WTC11 (cell line): ENCODE data around the gene TSPAN10.

Experiments
- CTCF ChIP-seq: fragments of 200-600 bp; IDR thresholded peaks from 2 replicates; pipeline ENCODE4 v1.8.0; 2022; ENCODE audit warnings: antibody characterized with exemption
- MAX ChIP-seq: sonication (generic); formaldehyde crosslinking; IDR thresholded peaks from 2 replicates; pipeline ENCODE4 v1.8.0; 2022; ENCODE audit warnings: mild to moderate bottlenecking, missing genetic modification reagents
- MLX ChIP-seq: sonication (generic); formaldehyde crosslinking; IDR thresholded peaks from 2 replicates; pipeline ENCODE4 v1.8.1; 2023; ENCODE audit warnings: mild to moderate bottlenecking, missing genetic modification reagents, moderate library complexity
- NFYB ChIP-seq: sonication (generic); formaldehyde crosslinking; conservative IDR thresholded peaks from 2 replicates; pipeline ENCODE4 v1.8.0; 2022; ENCODE audit warnings: low read depth, missing genetic modification reagents
- NR2C2 ChIP-seq: sonication (generic); formaldehyde crosslinking; IDR thresholded peaks from 2 replicates; pipeline ENCODE4 v1.8.0; 2022; ENCODE audit warnings: mild to moderate bottlenecking, missing genetic modification reagents
- NR3C1 ChIP-seq: sonication (generic); formaldehyde crosslinking; conservative IDR thresholded peaks from 2 replicates; pipeline ENCODE4 v1.8.1; 2023; ENCODE audit warnings: low read depth, mild to moderate bottlenecking, missing genetic modification reagents
- TEAD4 ChIP-seq: sonication (generic); formaldehyde crosslinking; IDR thresholded peaks from 2 replicates; pipeline ENCODE4 v1.8.0; 2022; ENCODE audit warnings: mild to moderate bottlenecking, missing genetic modification reagents
- TP53 ChIP-seq: sonication (generic); formaldehyde crosslinking; IDR thresholded peaks from 2 replicates; pipeline ENCODE4 v1.8.1; 2023; ENCODE audit warnings: mild to moderate bottlenecking, missing genetic modification reagents
- USF1 ChIP-seq: sonication (generic); formaldehyde crosslinking; IDR thresholded peaks from 2 replicates; pipeline ENCODE4 v1.8.0; 2022; ENCODE audit warnings: mild to moderate bottlenecking, missing genetic modification reagents
- ZNF232 ChIP-seq: sonication (generic); formaldehyde crosslinking; IDR thresholded peaks from 2 replicates; pipeline ENCODE4 v1.8.0; 2022; ENCODE audit warnings: mild to moderate bottlenecking, missing genetic modification reagents
- ZNF425 ChIP-seq: fragments of 250-450 bp; sonication (Bioruptor Pico); conservative IDR thresholded peaks from 2 replicates; pipeline ENCODE4 v1.9.0; 2021; ENCODE audit warnings: mild to moderate bottlenecking
- TF ChIP-seq, protein P1 (sequence below): sonication (generic); formaldehyde crosslinking; IDR thresholded peaks from 2 replicates; pipeline ENCODE4 v1.8.1; 2023; ENCODE audit warnings: mild to moderate bottlenecking, missing genetic modification reagents, moderate library complexity
- TF ChIP-seq, protein P2 (sequence below): sonication (generic); formaldehyde crosslinking; IDR thresholded peaks from 2 replicates; pipeline ENCODE4 v1.8.1; 2023; ENCODE audit warnings: mild to moderate bottlenecking, moderate library complexity, missing genetic modification reagents
- TF ChIP-seq, protein P3 (sequence below): sonication (generic); formaldehyde crosslinking; conservative IDR thresholded peaks from 2 replicates; pipeline ENCODE4 v1.8.1; 2022; ENCODE audit warnings: mild to moderate bottlenecking, missing genetic modification reagents

DNA sequence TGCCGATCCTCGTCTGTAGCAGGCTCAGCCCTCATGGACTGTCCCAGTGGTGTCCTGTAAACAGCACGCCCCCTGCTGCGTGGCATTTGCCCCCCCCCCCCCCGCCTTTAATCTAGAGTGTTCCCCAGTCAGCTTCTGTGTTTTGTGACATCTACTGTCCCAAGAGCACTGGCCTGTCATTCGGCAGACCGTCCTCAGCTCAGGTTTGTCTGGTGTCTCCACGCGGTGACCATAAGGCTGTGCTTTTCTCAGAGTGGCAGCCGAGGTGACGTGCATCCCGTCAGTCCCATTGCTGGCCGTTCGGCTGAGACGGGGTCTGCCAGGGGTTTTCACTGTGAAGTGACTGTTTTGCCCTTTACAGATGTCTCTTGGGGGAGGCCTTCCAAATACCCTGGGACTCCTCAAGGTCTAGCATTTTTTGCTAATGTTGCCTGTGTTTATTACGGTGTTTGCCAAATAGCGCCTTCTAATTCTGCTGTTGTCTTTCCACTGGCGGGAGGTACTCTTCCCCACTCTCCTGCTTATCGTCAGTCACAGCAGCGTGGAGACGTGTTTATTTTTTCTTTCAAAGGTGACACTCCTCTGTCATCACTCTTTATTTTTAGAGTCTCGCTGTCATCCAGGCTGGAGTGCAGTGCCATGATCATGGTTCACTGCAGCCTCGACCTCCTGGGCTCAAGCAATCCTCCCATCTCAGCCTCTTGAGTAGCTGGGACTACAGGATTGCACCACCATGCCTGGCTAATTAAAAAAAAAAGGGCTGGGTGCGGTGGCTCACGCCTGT lies 60.5 kb downstream of the TSPAN10 start:
- no peak for TF ChIP-seq CTCF
- no peak for TF ChIP-seq MLX (CRISPR knock-in tag)
- no peak for TF ChIP-seq NR3C1
- no peak for TF ChIP-seq ZNF232 (CRISPR knock-in tag)
- TF ChIP-seq NR2C2 = no peak
- no peak for TF ChIP-seq TP53 (CRISPR knock-in tag)
- TF ChIP-seq TEAD4 (CRISPR knock-in tag) = no peak
- no peak for TF ChIP-seq MAX (CRISPR knock-in tag)
- TF ChIP-seq, protein P1, sequence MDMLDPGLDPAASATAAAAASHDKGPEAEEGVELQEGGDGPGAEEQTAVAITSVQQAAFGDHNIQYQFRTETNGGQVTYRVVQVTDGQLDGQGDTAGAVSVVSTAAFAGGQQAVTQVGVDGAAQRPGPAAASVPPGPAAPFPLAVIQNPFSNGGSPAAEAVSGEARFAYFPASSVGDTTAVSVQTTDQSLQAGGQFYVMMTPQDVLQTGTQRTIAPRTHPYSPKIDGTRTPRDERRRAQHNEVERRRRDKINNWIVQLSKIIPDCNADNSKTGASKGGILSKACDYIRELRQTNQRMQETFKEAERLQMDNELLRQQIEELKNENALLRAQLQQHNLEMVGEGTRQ (CRISPR knock-in tag) = no peak
- TF ChIP-seq USF1 = no peak
- TF ChIP-seq, protein P2, sequence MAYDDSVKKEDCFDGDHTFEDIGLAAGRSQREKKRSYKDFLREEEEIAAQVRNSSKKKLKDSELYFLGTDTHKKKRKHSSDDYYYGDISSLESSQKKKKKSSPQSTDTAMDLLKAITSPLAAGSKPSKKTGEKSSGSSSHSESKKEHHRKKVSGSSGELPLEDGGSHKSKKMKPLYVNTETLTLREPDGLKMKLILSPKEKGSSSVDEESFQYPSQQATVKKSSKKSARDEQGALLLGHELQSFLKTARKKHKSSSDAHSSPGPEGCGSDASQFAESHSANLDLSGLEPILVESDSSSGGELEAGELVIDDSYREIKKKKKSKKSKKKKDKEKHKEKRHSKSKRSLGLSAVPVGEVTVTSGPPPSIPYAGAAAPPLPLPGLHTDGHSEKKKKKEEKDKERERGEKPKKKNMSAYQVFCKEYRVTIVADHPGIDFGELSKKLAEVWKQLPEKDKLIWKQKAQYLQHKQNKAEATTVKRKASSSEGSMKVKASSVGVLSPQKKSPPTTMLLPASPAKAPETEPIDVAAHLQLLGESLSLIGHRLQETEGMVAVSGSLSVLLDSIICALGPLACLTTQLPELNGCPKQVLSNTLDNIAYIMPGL (CRISPR knock-in tag) = no peak
- no peak for TF ChIP-seq NFYB
- TF ChIP-seq ZNF425 (CRISPR knock-in tag) = no peak
- TF ChIP-seq, protein P3, sequence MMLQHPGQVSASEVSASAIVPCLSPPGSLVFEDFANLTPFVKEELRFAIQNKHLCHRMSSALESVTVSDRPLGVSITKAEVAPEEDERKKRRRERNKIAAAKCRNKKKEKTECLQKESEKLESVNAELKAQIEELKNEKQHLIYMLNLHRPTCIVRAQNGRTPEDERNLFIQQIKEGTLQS (CRISPR knock-in tag) = no peak
